ENCODE measurements around the gene CHEK1. TPM values are rescaled to one million over a fixed set of nuclear protein-coding genes. Genes with fewer than 3 reads are reported as not detected.

The CHEK1 gene
- total and polyA plus RNA-seq, 9 of the 15 experiments (the other 6 are each of a cell fraction or from before 2014, with no cell fraction given), result 62.6 to 108 (median 87.5) TPM

- TF ChIP-seq, protein P1, sequence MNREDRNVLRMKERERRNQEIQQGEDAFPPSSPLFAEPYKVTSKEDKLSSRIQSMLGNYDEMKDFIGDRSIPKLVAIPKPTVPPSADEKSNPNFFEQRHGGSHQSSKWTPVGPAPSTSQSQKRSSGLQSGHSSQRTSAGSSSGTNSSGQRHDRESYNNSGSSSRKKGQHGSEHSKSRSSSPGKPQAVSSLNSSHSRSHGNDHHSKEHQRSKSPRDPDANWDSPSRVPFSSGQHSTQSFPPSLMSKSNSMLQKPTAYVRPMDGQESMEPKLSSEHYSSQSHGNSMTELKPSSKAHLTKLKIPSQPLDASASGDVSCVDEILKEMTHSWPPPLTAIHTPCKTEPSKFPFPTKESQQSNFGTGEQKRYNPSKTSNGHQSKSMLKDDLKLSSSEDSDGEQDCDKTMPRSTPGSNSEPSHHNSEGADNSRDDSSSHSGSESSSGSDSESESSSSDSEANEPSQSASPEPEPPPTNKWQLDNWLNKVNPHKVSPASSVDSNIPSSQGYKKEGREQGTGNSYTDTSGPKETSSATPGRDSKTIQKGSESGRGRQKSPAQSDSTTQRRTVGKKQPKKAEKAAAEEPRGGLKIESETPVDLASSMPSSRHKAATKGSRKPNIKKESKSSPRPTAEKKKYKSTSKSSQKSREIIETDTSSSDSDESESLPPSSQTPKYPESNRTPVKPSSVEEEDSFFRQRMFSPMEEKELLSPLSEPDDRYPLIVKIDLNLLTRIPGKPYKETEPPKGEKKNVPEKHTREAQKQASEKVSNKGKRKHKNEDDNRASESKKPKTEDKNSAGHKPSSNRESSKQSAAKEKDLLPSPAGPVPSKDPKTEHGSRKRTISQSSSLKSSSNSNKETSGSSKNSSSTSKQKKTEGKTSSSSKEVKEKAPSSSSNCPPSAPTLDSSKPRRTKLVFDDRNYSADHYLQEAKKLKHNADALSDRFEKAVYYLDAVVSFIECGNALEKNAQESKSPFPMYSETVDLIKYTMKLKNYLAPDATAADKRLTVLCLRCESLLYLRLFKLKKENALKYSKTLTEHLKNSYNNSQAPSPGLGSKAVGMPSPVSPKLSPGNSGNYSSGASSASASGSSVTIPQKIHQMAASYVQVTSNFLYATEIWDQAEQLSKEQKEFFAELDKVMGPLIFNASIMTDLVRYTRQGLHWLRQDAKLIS (CRISPR knock-in tag; IDR thresholded peaks at IDR 0.05), result peak; percentile 98
- TF ChIP-seq DPF2 (IDR thresholded peaks at IDR 0.05) (peak; percentile 60; the same call in 1 of the 2 replicates), CEBPB (tag; IDR thresholded peaks at IDR 0.05) (no peak), RBM17 (IDR thresholded peaks at IDR 0.05; ENCODE audit: borderline replicate concordance, low read depth, low read length) (no peak), MTA3 (IDR thresholded peaks at IDR 0.05; ENCODE audit: borderline replicate concordance) (peak; percentile 85), MNT (conservative IDR thresholded peaks at IDR 0.05) (peak; percentile 88 to 92), POLR2A (conservative IDR thresholded peaks at IDR 0.05) (peak; percentile 98), BRD9 (IDR thresholded peaks at IDR 0.05; ENCODE audit: low read depth, partially characterized antibody) (peak; percentile 90), MXI1 (IDR thresholded peaks at IDR 0.05; ENCODE audit: low read depth, low read length) (no peak), CHD1 (IDR thresholded peaks at IDR 0.05; ENCODE audit: low read length) (no peak), NBN (IDR thresholded peaks at IDR 0.05; ENCODE audit: low read depth) (0 out of 2 replicates have a peak, but pooled peaks have one; percentile 79), RNF219 (CRISPR knock-in tag; IDR thresholded peaks at IDR 0.05) (0 out of 2 replicates have a peak, but pooled peaks have one; percentile 38), KDM4B (IDR thresholded peaks at IDR 0.05; ENCODE audit: borderline replicate concordance in 2 of 2, low read depth in 1 of 2) (no peak), ZNF668 (CRISPR knock-in tag; IDR thresholded peaks at IDR 0.05) (no peak), THAP12 (CRISPR knock-in tag; IDR thresholded peaks at IDR 0.05) (peak; percentile 97)
- TF ChIP-seq, protein P2, sequence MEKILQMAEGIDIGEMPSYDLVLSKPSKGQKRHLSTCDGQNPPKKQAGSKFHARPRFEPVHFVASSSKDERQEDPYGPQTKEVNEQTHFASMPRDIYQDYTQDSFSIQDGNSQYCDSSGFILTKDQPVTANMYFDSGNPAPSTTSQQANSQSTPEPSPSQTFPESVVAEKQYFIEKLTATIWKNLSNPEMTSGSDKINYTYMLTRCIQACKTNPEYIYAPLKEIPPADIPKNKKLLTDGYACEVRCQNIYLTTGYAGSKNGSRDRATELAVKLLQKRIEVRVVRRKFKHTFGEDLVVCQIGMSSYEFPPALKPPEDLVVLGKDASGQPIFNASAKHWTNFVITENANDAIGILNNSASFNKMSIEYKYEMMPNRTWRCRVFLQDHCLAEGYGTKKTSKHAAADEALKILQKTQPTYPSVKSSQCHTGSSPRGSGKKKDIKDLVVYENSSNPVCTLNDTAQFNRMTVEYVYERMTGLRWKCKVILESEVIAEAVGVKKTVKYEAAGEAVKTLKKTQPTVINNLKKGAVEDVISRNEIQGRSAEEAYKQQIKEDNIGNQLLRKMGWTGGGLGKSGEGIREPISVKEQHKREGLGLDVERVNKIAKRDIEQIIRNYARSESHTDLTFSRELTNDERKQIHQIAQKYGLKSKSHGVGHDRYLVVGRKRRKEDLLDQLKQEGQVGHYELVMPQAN (IDR thresholded peaks at IDR 0.05; ENCODE audit: borderline replicate concordance), result peak; percentile 94
Observed at GRCh38 chr11:125625630-125626287, 796 bp downstream of the CHEK1 start (continued).
